GM23248 (cell line): ENCODE results near the gene ENTPD5.

ENCODE experiments used
- EZH2 ChIP-seq: fragments of 200-600 bp; sonication (generic); IDR thresholded peaks from 2 replicates; pipeline ENCODE4 v1.6.1; 2018; ENCODE audit warnings: antibody characterized with exemption, mild to moderate bottlenecking; ENCODE audit not compliant: insufficient read depth, poor library complexity, severe bottlenecking
- EZH2phosphoT487 ChIP-seq: fragments of 200-600 bp; sonication (generic); IDR thresholded peaks from 2 replicates; pipeline ENCODE4 v1.6.1; 2018; ENCODE audit warnings: antibody characterized with exemption, moderate library complexity, mild to moderate bottlenecking, low read depth; ENCODE audit not compliant: insufficient read depth

- no peak for TF ChIP-seq EZH2
- TF ChIP-seq EZH2phosphoT487 = no peak
Measured at GRCh38 chr14:73965216-73965615, 53.9 kb downstream of the ENTPD5 start.
